Stimulated activated CD4-positive, alpha-beta T cell treated with anti-CD3 and anti-CD28 coated beads, Interleukin-15, amount 100 ng/mL, for 48 hours (primary cell): Measurements from ENCODE around the gene ACO1.

ENCODE experiments used
- DNase-seq, 2 donors: peaks; one replicate each; pipeline ENCODE4 v3.0.0-alpha.2; 2020; ENCODE audit warnings: low read depth in 2 of 2

The ACO1 gene

GRCh38 chr9:32382565-32383320, 1.7 kb upstream of the ACO1 start:
- no peak for DNase-seq

GRCh38 chr9:32384002-32384363, 460 bp upstream of the ACO1 start:
- DNase-seq: no peak

GRCh38 chr9:32385152-32385884, 875 bp downstream of the ACO1 start:
- DNase-seq: no peak

- DNase-seq: no peak
Observed at GRCh38 chr9:32385885-32386283, 1.4 kb downstream of the ACO1 start.

GRCh38 chr9:32387256-32387655, 2.8 kb downstream of the ACO1 start:
- DNase-seq: no peak

GRCh38 chr9:32389365-32389764, 4.9 kb downstream of the ACO1 start:
- no peak for DNase-seq

- no peak for DNase-seq
Observed at GRCh38 chr9:32393911-32394310, 9.5 kb downstream of the ACO1 start.

GRCh38 chr9:32394381-32395049, 10.1 kb downstream of the ACO1 start:
- DNase-seq: no peak

GRCh38 chr9:32395510-32396216, 11.2 kb downstream of the ACO1 start:
- DNase-seq: no peak

GRCh38 chr9:32398207-32398606, 13.8 kb downstream of the ACO1 start:
- DNase-seq: no peak

GRCh38 chr9:32399110-32399815, 14.8 kb downstream of the ACO1 start:
- DNase-seq: no peak

GRCh38 chr9:32401488-32401887, 17.0 kb downstream of the ACO1 start:
- DNase-seq: no peak

- DNase-seq: no peak
Observed at GRCh38 chr9:32403567-32404260, 19.3 kb downstream of the ACO1 start.

- no peak for DNase-seq
Observed at GRCh38 chr9:32404402-32404801, 20.0 kb downstream of the ACO1 start.

GRCh38 chr9:32404856-32405255, 20.4 kb downstream of the ACO1 start:
- DNase-seq: no peak

GRCh38 chr9:32405506-32405905, 21.1 kb downstream of the ACO1 start:
- no peak for DNase-seq

GRCh38 chr9:32406046-32406445, 21.6 kb downstream of the ACO1 start:
- DNase-seq: no peak

- DNase-seq: no peak
Observed at GRCh38 chr9:32411753-32412152, 27.3 kb downstream of the ACO1 start.

GRCh38 chr9:32412440-32412839, 28.0 kb downstream of the ACO1 start:
- no peak for DNase-seq

- no peak for DNase-seq
Observed at GRCh38 chr9:32413424-32413823, 29.0 kb downstream of the ACO1 start.

GRCh38 chr9:32414856-32415255, 30.4 kb downstream of the ACO1 start:
- DNase-seq: no peak
